Stimulated activated memory B cell treated with anti-CD40 and anti-IgM and Interleukin-4, amounts not matched to agents 10 μg/mL and 1 μg/mL and 100 μg/mL, for 72 hours (primary cell): ENCODE results near the gene IFT20.

ENCODE experiments used
- ATAC-seq: fragments of 150-1000 bp; cut with Tn5 transposase; 2 replicates; pipeline ENCODE4 v1.10.0; 2021
- H3K27ac Mint-ChIP-seq: one replicate; pipeline ENCODE4 v1.8.0; 2022; ENCODE audit warnings: mild to moderate bottlenecking, mixed read lengths
- H3K27me3 Mint-ChIP-seq: one replicate; pipeline ENCODE4 v1.8.0; 2022; ENCODE audit warnings: mixed read lengths
- H3K36me3 Mint-ChIP-seq: one replicate; pipeline ENCODE4 v1.8.0; 2022; ENCODE audit warnings: mixed read lengths
- H3K4me1 Mint-ChIP-seq: one replicate; pipeline ENCODE4 v1.8.0; 2022; ENCODE audit warnings: mixed read lengths
- H3K4me3 Mint-ChIP-seq: one replicate; pipeline ENCODE4 v1.8.0; 2022; ENCODE audit warnings: mild to moderate bottlenecking, moderate library complexity, mixed read lengths
- H3K9me3 Mint-ChIP-seq: one replicate; pipeline ENCODE4 v1.8.0; 2022; ENCODE audit warnings: mixed read lengths

The IFT20 gene

DNA sequence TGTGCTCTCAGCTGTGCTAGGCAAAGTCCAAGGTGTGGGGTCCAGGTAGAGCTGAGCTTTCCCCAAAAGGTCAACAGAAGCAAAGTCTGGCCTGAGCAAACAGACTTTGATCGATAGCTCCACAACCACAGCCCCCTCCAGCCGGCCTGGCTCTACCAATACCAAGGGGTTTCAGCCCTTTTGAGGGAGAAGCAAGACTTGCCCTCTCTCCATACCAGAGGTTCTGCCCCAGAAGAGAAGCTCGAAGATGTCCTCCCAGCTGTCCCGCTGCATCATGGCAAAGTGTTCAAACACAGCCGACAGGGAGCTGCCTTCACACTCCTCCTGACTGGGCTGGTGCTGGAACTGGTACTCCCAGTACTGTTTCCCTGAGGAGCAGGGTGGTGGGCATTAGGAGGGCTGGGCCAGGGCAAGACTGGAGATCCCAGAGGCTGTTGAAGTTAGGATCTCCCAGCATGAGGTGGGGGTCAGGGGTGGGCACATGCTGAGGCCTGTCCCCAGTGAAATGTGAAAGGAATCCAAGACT lies 33.1 kb upstream of the IFT20 start:
- Mint-ChIP-seq H3K4me3 (no peak overlapping the region), H3K9me3 (no peaks in the 10 kb centered on the region), H3K27ac (no peak overlapping the region), H3K4me1 (peaks cover 23% of the 10 kb centered on the region), H3K27me3 (no peaks in the 10 kb centered on the region), H3K36me3 (peaks cover 6% of the 10 kb centered on the region)
- ATAC-seq: no peak

GRCh38 chr17:28367641-28368305 lies 32.5 kb upstream of the IFT20 start:
- H3K27me3 Mint-ChIP-seq: no peaks in the 10 kb centered on the region
- H3K4me1 Mint-ChIP-seq: peaks cover 17% of the 10 kb centered on the region
- no peak overlapping the region for H3K4me3 Mint-ChIP-seq
- no peak for ATAC-seq
- no peak overlapping the region for H3K27ac Mint-ChIP-seq
- peaks cover 9% of the 10 kb centered on the region for H3K36me3 Mint-ChIP-seq
- H3K9me3 Mint-ChIP-seq: no peaks in the 10 kb centered on the region

GRCh38 chr17:28366605-28367004 lies 31.3 kb upstream of the IFT20 start:
- H3K27ac Mint-ChIP-seq: no peak overlapping the region

DNA sequence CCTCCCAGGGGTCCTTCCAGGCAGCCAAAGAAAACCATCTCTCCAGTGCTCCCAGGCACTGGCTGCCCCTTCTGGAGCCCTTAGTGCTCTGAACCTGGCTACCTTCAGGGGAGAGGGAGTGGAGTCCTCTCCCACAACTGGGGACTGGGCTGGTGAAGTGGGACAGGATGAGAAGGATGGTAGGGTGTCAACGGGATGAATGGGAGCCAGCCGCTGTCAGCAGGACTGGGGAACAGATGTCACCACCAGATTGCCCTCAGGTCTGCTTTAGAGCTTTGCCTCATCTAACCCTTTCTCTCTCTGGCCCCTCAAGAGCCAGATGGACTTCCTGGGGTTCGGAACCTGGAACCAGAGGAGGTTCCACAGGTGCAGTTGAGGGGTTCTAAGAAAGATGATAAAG lies 30.2 kb upstream of the IFT20 start:
- peaks cover 6% of the 10 kb centered on the region for H3K4me1 Mint-ChIP-seq
- H3K36me3 Mint-ChIP-seq: peaks cover 30% of the 10 kb centered on the region
- no peak for ATAC-seq
- H3K9me3 Mint-ChIP-seq: no peaks in the 10 kb centered on the region
- H3K4me3 Mint-ChIP-seq: no peak overlapping the region
- no peaks in the 10 kb centered on the region for H3K27me3 Mint-ChIP-seq
- no peak overlapping the region for H3K27ac Mint-ChIP-seq

More at GRCh38 chr17:28366605-28367004, 31.3 kb upstream of the IFT20 start:
- no peak overlapping the region for H3K4me3 Mint-ChIP-seq
- no peaks in the 10 kb centered on the region for H3K9me3 Mint-ChIP-seq
- no peaks in the 10 kb centered on the region for H3K27me3 Mint-ChIP-seq
- ATAC-seq: no peak
- H3K4me1 Mint-ChIP-seq: peaks cover 6% of the 10 kb centered on the region
- peaks cover 19% of the 10 kb centered on the region for H3K36me3 Mint-ChIP-seq

DNA sequence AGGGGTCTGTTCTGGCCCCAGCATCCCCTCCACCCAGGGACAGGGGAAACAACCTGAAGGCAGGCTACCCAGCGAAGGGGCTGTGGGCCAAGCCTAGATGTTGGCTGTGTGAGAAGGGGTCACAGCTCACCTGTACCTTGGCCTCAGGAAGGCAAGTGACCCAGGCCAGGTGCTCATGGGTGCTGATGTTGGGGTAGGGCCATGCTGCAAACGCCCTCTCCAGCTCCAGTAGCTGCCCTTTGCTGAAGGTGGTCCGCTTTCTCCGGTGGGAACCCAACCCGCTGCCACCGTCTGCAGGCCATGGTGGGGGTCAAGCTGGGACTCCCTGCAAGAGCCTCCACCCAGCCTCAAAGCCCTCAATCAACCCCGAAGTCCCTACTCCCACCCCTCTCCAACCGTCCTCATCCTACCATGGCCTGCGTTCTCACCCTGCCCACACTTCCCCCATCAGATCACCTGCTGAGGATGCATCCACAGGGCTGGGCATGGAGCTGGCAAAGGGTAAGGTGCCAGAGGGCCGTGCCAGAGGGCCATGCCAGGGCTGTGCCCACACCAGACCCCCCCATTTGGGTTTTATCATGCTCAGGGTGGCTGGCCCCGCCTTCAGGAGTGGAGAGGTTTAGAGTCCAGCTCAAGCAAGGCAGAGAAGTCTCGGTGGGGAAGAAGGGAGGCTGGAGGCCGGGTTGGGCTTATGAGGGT lies 29.5 kb upstream of the IFT20 start, which contains the start of gene SEBOX:
TSS of gene SEBOX (minus strand) at position 535 of the 699 bp plus-strand sequence. CDS start at position 487, 48 bp downstream.
- Mint-ChIP-seq H3K27me3 (no peaks in the 10 kb centered on the region), H3K36me3 (peaks cover 35% of the 10 kb centered on the region), H3K9me3 (no peaks in the 10 kb centered on the region), H3K27ac (no peak within 1 kb of the TSS), H3K4me1 (no peaks in the 10 kb centered on the region), H3K4me3 (no peak within 1 kb of the TSS)
- no peak for ATAC-seq

DNA sequence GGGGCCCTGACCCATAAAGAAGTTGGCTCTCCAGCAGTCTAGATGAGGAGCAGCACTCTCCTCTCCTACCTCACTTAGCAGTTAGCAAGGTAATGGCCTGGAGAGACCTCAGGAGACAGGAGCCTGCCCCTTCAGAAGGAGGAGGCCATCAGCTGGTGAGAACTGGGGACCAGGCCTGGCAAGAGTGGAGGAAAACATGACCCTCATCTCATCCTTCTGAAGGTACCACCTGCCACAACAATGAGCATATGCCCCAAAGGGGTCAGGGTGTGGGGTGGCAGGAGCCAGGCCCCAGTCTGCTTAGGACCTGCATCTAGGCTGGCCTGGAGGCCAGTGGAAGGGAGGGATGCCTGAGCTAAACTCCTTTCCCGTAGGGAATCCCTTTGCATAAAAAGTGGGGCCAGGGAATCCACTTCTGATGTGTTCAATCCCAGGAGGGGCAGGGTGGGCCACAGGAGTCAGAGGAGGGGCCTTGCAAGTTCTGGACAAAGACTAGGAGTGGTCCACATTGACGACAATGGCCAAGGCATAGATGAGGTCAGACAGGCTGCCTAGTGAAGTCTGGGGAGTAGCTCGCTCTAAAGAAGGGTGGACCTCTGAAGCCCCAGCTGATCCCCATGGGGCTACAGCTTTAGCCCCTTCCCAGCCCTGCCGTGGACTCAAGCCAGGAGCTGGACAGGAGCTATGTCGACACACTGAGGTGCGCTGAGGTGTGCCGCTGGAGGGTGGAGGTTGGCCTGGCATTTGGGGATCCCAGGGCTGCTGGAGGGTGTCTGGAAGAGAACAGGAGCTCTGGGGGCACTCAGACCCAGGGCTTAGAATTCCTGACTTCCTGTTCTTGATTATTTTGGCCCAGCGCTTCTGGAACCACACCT lies 28.7 kb upstream of the IFT20 start:
- H3K27ac Mint-ChIP-seq: no peak overlapping the region
- no peak overlapping the region for H3K4me3 Mint-ChIP-seq
- ATAC-seq: no peak
- H3K27me3 Mint-ChIP-seq: no peaks in the 10 kb centered on the region
- no peaks in the 10 kb centered on the region for H3K9me3 Mint-ChIP-seq
- H3K4me1 Mint-ChIP-seq: no peaks in the 10 kb centered on the region
- H3K36me3 Mint-ChIP-seq: peaks cover 35% of the 10 kb centered on the region

- H3K27ac Mint-ChIP-seq: no peak overlapping the region
- ATAC-seq: no peak
- H3K4me3 Mint-ChIP-seq: no peak overlapping the region
- H3K4me1 Mint-ChIP-seq: peaks cover 3% of the 10 kb centered on the region
- peaks cover 36% of the 10 kb centered on the region for H3K36me3 Mint-ChIP-seq
- H3K27me3 Mint-ChIP-seq: no peaks in the 10 kb centered on the region
- no peaks in the 10 kb centered on the region for H3K9me3 Mint-ChIP-seq
Observed at GRCh38 chr17:28363186-28363585, 27.9 kb upstream of the IFT20 start.

DNA sequence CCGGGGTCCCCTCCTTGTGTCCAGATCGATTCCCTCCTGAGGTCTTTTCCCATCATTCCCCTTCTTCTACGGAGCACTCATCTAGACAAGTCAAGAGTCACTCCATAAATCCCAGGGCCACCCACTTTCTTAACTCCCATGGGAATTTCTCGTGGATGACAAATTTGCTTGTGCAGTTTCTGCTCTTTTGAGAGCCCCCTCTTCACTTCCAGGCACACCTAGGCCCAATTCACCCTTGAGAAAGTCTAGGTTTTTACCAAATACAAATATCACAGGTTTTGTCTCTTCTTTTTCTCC lies 22.6 kb upstream of the IFT20 start:
- Mint-ChIP-seq H3K4me1 (peaks cover 31% of the 10 kb centered on the region), H3K4me3 (peak overlapping the region; percentile 95), H3K9me3 (no peaks in the 10 kb centered on the region), H3K27ac (peak overlapping the region; percentile 97), H3K27me3 (no peaks in the 10 kb centered on the region), H3K36me3 (peaks cover 43% of the 10 kb centered on the region)
- ATAC-seq: no peak

GRCh38 chr17:28357061-28357900 lies 22.0 kb upstream of the IFT20 start, which contains the start of gene POLDIP2:
TSS of gene POLDIP2 (minus strand) at chr17:28357527. CDS start at chr17:28357448, 79 bp downstream.
- no peaks in the 10 kb centered on the region for H3K9me3 Mint-ChIP-seq
- H3K27me3 Mint-ChIP-seq: no peaks in the 10 kb centered on the region
- peaks cover 40% of the 10 kb centered on the region for H3K36me3 Mint-ChIP-seq
- H3K27ac Mint-ChIP-seq: peak within 1 kb of the TSS; percentile 97
- ATAC-seq: peak; percentile 100
- H3K4me3 Mint-ChIP-seq: peak within 1 kb of the TSS; percentile 95
- H3K4me1 Mint-ChIP-seq: peaks cover 31% of the 10 kb centered on the region

DNA sequence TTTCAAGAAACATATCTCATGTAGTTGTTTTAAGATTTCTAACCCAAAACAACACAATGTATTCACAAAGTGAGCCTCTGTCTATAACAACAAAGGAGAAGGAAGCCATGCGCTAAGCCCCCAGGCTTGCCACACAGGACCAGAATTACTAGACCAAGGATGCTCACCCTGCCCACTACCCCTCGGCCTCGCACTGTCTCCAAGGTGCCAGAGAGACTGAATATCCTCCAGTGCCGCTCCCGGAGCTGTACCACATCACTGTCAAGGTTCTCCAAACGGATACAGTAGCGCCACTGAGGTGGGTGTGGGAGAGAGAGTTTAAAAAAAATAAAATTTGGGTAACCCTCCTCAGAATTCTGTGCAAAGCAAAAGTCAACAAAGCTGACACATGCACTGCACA lies 15.0 kb upstream of the IFT20 start:
- H3K4me1 Mint-ChIP-seq: peaks cover 7% of the 10 kb centered on the region
- no peaks in the 10 kb centered on the region for H3K27me3 Mint-ChIP-seq
- H3K27ac Mint-ChIP-seq: no peak overlapping the region
- H3K9me3 Mint-ChIP-seq: no peaks in the 10 kb centered on the region
- ATAC-seq: no peak
- no peak overlapping the region for H3K4me3 Mint-ChIP-seq
- H3K36me3 Mint-ChIP-seq: peaks cover 63% of the 10 kb centered on the region

GRCh38 chr17:28348979-28349378 lies 13.7 kb upstream of the IFT20 start:
- H3K36me3 Mint-ChIP-seq: peaks cover 66% of the 10 kb centered on the region
- no peak overlapping the region for H3K27ac Mint-ChIP-seq
- no peak for ATAC-seq
- H3K4me3 Mint-ChIP-seq: no peak overlapping the region
- H3K4me1 Mint-ChIP-seq: no peaks in the 10 kb centered on the region
- no peaks in the 10 kb centered on the region for H3K27me3 Mint-ChIP-seq
- no peaks in the 10 kb centered on the region for H3K9me3 Mint-ChIP-seq

DNA sequence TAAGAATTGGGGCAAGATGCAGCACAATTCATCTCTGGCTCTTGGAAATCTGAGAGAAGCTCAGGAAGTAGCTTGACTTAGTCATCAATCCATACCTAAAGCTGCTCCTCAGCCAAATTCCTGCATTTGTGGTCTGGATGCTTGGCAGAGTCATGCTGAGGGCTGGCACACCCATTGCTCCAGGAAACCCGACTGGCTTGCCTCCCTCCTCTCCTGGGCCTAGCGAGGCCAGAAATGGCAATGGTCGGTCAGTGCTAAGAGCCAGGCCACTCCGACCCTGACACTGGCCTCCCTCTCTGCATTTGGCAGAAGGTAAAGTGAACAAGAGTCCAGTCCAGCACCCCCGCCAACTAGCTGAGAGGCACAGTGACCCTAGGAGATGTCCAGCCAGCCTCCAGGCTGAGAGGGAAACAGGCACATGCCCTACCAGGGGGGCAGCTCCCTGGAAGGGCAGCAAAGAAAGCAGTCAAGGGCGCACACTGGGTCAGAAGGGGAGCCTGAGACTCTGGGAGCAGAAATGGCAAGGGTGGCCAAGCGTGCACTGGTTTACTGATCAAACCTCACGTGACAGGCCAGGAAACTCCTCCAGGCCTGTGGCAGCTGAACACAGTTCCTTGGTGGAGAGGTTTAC lies 12.1 kb upstream of the IFT20 start:
- Mint-ChIP-seq H3K36me3 (peaks cover 69% of the 10 kb centered on the region), H3K27me3 (no peaks in the 10 kb centered on the region), H3K4me1 (no peaks in the 10 kb centered on the region), H3K27ac (no peak overlapping the region), H3K4me3 (no peak overlapping the region), H3K9me3 (no peaks in the 10 kb centered on the region)
- ATAC-seq: no peak

DNA sequence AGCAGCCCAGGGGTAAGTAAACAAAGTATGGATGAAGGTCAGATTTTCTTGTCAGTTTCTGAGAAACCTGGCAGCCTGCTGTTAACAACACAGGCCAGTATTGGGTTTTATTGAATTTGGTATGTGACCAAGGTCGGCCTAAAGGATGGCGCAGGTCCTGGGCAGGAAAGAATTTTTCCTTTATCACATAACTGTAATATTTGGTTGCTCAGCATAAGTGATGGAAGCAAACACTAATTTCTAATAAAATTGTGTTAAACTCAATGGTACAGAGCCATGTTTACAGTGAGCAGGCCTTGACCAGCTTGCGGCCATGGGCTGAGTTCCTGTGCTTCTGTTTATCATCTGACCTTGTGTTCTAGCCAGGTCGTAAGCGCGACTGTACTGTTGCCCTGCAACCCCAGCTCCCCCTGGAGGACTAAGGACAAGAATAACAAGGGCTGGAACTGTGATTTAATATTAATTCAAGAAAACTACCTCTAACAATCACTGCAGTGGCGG lies 11.5 kb upstream of the IFT20 start:
- Mint-ChIP-seq H3K27me3 (no peaks in the 10 kb centered on the region), H3K27ac (no peak overlapping the region), H3K4me1 (no peaks in the 10 kb centered on the region), H3K4me3 (no peak overlapping the region), H3K36me3 (peaks cover 73% of the 10 kb centered on the region), H3K9me3 (no peaks in the 10 kb centered on the region)
- ATAC-seq: no peak

DNA sequence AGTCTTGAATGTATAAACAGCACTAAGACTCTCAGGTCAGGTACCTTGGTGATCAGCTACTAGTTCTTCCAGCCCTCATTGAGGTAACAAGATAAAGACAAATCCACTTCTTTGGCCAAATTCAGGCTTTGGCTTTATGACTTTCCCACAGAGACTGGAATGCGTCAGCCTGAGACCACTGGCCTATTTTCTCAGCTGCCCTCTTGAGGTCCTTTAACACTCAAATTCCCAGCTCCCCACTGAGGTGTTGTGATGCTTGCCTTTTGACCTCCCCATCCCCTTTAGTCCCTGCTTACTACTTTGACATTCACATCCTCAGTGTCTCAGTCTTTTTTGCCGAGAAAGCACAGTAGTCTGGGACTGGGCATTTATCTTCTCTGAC lies 10.9 kb upstream of the IFT20 start:
- no peaks in the 10 kb centered on the region for H3K27me3 Mint-ChIP-seq
- H3K4me3 Mint-ChIP-seq: no peak overlapping the region
- ATAC-seq: no peak
- H3K4me1 Mint-ChIP-seq: no peaks in the 10 kb centered on the region
- no peaks in the 10 kb centered on the region for H3K9me3 Mint-ChIP-seq
- no peak overlapping the region for H3K27ac Mint-ChIP-seq
- H3K36me3 Mint-ChIP-seq: peaks cover 73% of the 10 kb centered on the region
